22Rv1 (cell line): Measurements from ENCODE around the gene CC2D2B.
"Not testable (repeated sequence)": the region's sequence is repeated elsewhere in the genome, so short reads cannot be mapped to it uniquely, and the experiment has no call there.

Experiments used
- H3K27ac ChIP-seq: fragments of 450-650 bp; 2 replicates; pipeline ENCODE4 v1.5.1; 2017
- CTCF ChIP-seq: fragments of 450-650 bp; IDR thresholded peaks from 2 replicates; pipeline ENCODE4 v1.5.1; 2017; ENCODE audit warnings: mild to moderate bottlenecking
- ZFX ChIP-seq: fragments of 450-650 bp; IDR thresholded peaks from 2 replicates; pipeline ENCODE4 v1.6.1; 2017; ENCODE audit warnings: antibody characterized with exemption, borderline replicate concordance

Gene CC2D2B

GRCh38 chr10:95867866-95868265, 39.9 kb upstream of the CC2D2B start:
- no peak for TF ChIP-seq CTCF
- no peak for TF ChIP-seq ZFX
- no peak overlapping the region for H3K27ac ChIP-seq

- no peak overlapping the region for H3K27ac ChIP-seq
- no peak for TF ChIP-seq CTCF
- no peak for TF ChIP-seq ZFX
Observed at GRCh38 chr10:95872158-95872711, 35.5 kb upstream of the CC2D2B start.

GRCh38 chr10:95873139-95873538, 34.6 kb upstream of the CC2D2B start:
- TF ChIP-seq ZFX = no peak
- no peak for TF ChIP-seq CTCF
- H3K27ac ChIP-seq = no peak overlapping the region

GRCh38 chr10:95873651-95874050, 34.1 kb upstream of the CC2D2B start:
- TF ChIP-seq ZFX (no peak), CTCF (no peak)
- no peak overlapping the region for H3K27ac ChIP-seq

DNA sequence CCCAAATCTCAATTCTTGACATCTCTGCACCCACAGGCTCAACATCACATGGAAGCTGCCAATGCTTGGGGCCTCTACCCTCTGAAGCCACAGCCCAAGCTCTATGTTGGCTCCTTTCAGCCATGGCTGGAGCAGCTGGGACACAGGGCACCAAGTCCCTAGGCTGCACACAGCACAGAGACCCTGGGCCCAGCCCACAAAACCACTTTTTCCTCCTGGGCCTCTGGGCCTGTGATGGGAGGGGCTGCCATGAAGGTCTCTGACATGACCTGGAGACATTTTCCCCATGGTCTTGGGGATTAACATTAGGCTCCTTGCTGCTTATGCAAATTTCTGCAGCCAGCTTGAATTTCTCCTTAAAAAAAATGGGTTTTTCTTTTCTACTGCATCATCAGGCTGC, 33.0 kb upstream of the CC2D2B start:
- not testable (repeated sequence) for H3K27ac ChIP-seq

- TF ChIP-seq ZFX = no peak
- TF ChIP-seq CTCF = no peak
- no peak overlapping the region for H3K27ac ChIP-seq
Observed at GRCh38 chr10:95876756-95877155, 31.0 kb upstream of the CC2D2B start.

DNA sequence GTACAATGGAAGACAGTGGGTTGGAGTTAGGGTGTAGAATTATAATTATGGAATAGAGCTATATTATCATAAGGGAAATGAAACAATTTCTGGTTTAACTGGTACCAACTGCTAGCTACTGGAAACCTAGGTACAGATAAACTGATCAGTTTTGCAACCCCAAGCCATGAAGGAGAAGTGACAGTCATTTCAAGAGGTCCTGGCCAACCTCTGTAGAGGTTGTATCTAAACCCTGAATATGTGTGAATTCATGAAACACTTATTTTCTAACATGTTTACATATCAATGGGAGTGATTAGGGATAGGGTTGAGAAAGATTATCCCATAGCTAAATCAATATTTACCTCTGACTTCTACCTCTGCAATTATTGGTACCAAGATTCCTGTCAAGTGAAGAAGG, 29.9 kb upstream of the CC2D2B start:
- no peak for TF ChIP-seq ZFX
- no peak overlapping the region for H3K27ac ChIP-seq

DNA sequence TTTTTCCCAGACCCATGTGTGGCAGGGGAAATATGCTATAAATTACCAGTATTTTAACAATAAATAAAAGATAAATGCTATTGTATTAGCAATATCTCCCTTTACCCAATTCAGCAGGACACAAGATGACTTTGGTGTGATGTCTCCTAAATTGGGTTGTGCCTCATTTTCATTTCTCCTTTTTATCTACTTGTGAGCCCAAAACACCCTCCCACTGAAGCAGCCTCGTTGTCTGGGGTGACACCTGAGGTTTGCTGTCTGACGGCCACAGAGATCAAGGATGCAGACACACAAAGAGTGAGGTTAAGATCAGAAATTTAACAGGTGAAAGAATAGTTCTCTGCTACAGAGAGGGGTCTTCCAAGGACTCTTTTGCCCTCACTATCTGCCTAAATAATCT, 27.1 kb upstream of the CC2D2B start:
- TF ChIP-seq ZFX = no peak
- no peak for TF ChIP-seq CTCF
- H3K27ac ChIP-seq = no peak overlapping the region
